Measurements from ENCODE around the gene PWWP2B.

PWWP2B gene

GRCh38 chr10:132437541-132437950 is 40.5 kb downstream of the PWWP2B start:
- Histone ChIP-seq H3K9me2 (replicated peaks; ENCODE audit: control insufficient read depth, low read length) (no peaks in the 10 kb centered on the region), H3K9me3 (ENCODE audit: control insufficient read depth, insufficient read depth, low read length) (no peaks in the 10 kb centered on the region; the same call in 1 of the 2 replicates), H3F3A (ENCODE audit: control insufficient read depth, insufficient read depth) (peaks cover 4% of the 10 kb centered on the region), H3K36me3 (ENCODE audit: control insufficient read depth, low read length) (no peaks in the 10 kb centered on the region), H3K79me2 (ENCODE audit: control insufficient read depth, low read length) (no peaks in the 10 kb centered on the region), H4K20me1 (ENCODE audit: control insufficient read depth, insufficient read depth, low read depth, low read length) (no peaks in the 10 kb centered on the region), H3K27ac (ENCODE audit: low read depth, low read length) (no peak overlapping the region), H3K4me1 (ENCODE audit: control insufficient read depth, low read length) (no peaks in the 10 kb centered on the region), H3K27me3 (ENCODE audit: control insufficient read depth, low read length) (no peaks in the 10 kb centered on the region), H3K4me3 (ENCODE audit: low read length) (no peak overlapping the region), H3K4me2 (ENCODE audit: low read length) (no peak overlapping the region)
- no peak for TF ChIP-seq EZH2phosphoT487 (IDR thresholded peaks at IDR 0.05; ENCODE audit: borderline replicate concordance, low read length)
- TF ChIP-seq, protein P1, sequence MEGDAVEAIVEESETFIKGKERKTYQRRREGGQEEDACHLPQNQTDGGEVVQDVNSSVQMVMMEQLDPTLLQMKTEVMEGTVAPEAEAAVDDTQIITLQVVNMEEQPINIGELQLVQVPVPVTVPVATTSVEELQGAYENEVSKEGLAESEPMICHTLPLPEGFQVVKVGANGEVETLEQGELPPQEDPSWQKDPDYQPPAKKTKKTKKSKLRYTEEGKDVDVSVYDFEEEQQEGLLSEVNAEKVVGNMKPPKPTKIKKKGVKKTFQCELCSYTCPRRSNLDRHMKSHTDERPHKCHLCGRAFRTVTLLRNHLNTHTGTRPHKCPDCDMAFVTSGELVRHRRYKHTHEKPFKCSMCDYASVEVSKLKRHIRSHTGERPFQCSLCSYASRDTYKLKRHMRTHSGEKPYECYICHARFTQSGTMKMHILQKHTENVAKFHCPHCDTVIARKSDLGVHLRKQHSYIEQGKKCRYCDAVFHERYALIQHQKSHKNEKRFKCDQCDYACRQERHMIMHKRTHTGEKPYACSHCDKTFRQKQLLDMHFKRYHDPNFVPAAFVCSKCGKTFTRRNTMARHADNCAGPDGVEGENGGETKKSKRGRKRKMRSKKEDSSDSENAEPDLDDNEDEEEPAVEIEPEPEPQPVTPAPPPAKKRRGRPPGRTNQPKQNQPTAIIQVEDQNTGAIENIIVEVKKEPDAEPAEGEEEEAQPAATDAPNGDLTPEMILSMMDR (IDR thresholded peaks at IDR 0.05; ENCODE audit: low read depth, low read length, poor library complexity, severe bottlenecking) = no peak

GRCh38 chr10:132438091-132439024 is 41.4 kb downstream of the PWWP2B start:
- no peaks in the 10 kb centered on the region for H3K79me2 ChIP-seq (ENCODE audit: control insufficient read depth, low read length)
- no peaks in the 10 kb centered on the region for H3K36me3 ChIP-seq (ENCODE audit: control insufficient read depth, low read length)
- H3K9me3 ChIP-seq (ENCODE audit: control insufficient read depth, insufficient read depth, low read length) = no peaks in the 10 kb centered on the region; the same call in 1 of the 2 replicates
- H3K27me3 ChIP-seq (ENCODE audit: control insufficient read depth, low read length) = no peaks in the 10 kb centered on the region
- no peak overlapping the region for H3K27ac ChIP-seq (ENCODE audit: low read depth, low read length)
- H3K4me3 ChIP-seq (ENCODE audit: low read length) = no peak overlapping the region
- no peaks in the 10 kb centered on the region; the same call in 1 of the 2 replicates for H3K4me1 ChIP-seq (ENCODE audit: control insufficient read depth, low read length)
- TF ChIP-seq, protein P1 (IDR thresholded peaks at IDR 0.05; ENCODE audit: low read depth, low read length, poor library complexity, severe bottlenecking) = no peak
- no peaks in the 10 kb centered on the region for H3K9me2 ChIP-seq (replicated peaks; ENCODE audit: control insufficient read depth, low read length)
- no peak overlapping the region for H3K4me2 ChIP-seq (ENCODE audit: low read length)
- peaks cover 4% of the 10 kb centered on the region for H3F3A ChIP-seq (ENCODE audit: control insufficient read depth, insufficient read depth)
- H4K20me1 ChIP-seq (ENCODE audit: control insufficient read depth, insufficient read depth, low read depth, low read length) = no peaks in the 10 kb centered on the region

DNA sequence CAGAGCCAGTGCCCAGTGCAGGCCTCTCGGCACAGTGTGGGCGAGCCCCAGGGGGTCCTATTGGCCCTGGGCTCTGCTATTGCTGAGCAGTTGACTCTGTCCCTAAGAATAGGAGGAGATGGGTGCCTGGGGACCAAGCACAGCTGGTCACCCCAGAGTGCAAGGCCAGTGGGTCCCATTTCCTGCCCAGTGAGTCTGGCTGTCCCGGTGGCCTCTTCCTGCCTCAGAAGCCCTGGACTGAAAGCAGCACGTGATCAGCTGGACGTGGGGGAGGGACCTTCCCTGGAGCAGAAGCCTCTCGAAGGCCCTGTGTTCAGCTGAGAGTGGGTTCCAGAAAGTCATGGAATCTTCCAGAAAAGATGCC is 42.0 kb downstream of the PWWP2B start:
- Histone ChIP-seq H4K20me1 (ENCODE audit: control insufficient read depth, insufficient read depth, low read depth, low read length) (no peaks in the 10 kb centered on the region), H3K36me3 (ENCODE audit: control insufficient read depth, low read length) (no peaks in the 10 kb centered on the region), H3K4me3 (ENCODE audit: low read length) (no peak overlapping the region), H3K9me2 (replicated peaks; ENCODE audit: control insufficient read depth, low read length) (no peaks in the 10 kb centered on the region), H3K4me1 (ENCODE audit: control insufficient read depth, low read length) (peaks cover 5% of the 10 kb centered on the region), H3K9me3 (ENCODE audit: control insufficient read depth, insufficient read depth, low read length) (no peaks in the 10 kb centered on the region; the same call in 1 of the 2 replicates), H3F3A (ENCODE audit: control insufficient read depth, insufficient read depth) (peaks cover 4% of the 10 kb centered on the region), H3K27ac (ENCODE audit: low read depth, low read length) (no peak overlapping the region), H3K27me3 (ENCODE audit: control insufficient read depth, low read length) (no peaks in the 10 kb centered on the region), H3K79me2 (ENCODE audit: control insufficient read depth, low read length) (no peaks in the 10 kb centered on the region), H3K4me2 (ENCODE audit: low read length) (no peak overlapping the region)
- no peak for TF ChIP-seq EZH2phosphoT487 (IDR thresholded peaks at IDR 0.05; ENCODE audit: borderline replicate concordance, low read length)
- TF ChIP-seq, protein P1 (IDR thresholded peaks at IDR 0.05; ENCODE audit: low read depth, low read length, poor library complexity, severe bottlenecking) = no peak
